Measurements from ENCODE around the gene DNAJC22. TPM values are rescaled to one million over a fixed set of nuclear protein-coding genes. Genes with fewer than 3 reads are reported as not detected.

The DNAJC22 gene
- total and polyA plus RNA-seq, 2 of the 13 experiments (the other 11 are each of a cell fraction or from before 2014, with no cell fraction given): 25.2 to 31.7 TPM

DNA sequence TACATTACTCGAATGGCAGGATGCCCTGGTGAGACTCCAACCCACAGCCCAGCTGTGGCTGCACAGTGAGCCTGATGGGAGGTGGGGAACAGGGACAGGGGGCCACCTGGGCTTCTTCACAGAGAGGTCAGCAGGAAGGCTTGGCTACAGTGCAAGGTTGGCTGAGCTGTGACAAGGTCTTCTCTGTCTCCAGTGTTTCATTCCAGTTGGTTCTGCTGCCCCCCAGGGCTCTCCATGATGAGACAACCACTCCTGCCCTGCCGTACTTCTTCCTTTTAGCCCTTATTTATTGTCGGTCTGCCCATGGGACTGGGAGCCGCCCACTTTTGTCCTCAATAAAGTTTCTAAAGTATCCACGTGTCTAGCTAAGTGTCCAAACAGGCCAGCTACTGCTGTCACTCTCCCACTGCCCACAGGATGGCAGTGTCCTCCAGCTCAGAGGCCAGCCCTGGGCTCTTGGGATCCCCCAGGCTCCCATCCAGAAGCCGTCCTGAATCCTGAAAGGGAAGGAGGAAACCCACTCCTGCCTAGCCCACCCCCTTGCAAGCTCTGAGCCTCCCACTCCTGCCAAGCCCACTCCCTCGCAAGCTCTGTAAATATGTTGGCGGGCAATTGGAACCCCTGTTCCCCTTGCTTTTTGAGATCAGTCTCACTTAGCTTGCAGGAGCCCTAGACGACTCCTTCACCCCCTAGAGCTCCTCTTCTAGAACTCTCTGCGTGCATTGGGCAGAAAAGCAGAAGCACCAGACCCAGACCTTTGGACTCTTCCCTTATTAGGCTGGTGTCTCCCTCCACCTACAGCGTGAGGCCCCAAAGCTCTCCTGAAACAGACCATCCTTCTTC lies 15.1 kb upstream of the DNAJC22 start:
- ChIA-PET POLR2A (interaction anchor here (0.5 to 2.3 kb wide), 5 partner anchors 9 to 586 kb away, joined by 3 to 18 read pairs (median 7); partner anchors contain the start of genes DNAJC22 and TROAP), CTCF (ENCODE audit: low intra/inter-chr PET ratio, low total read pairs) (interaction anchor here (1.3 to 2.4 kb wide), 5 partner anchors 10 to 182 kb away, joined by 3 to 56 read pairs (median 16); partner anchors contain the start of gene DNAJC22)
- intact Hi-C loops (cut with micrococcal nuclease; ENCODE audit: unreplicated experiment): loop anchor here (1.0 kb wide), 1 partner anchor 11 kb away; no protein-coding TSS in a partner anchor
- H3K27me3 ChIP-seq (ENCODE audit: control insufficient read depth in 1 of 2, insufficient read depth in 2 of 2, low read length in 2 of 2): peaks cover 0 to 12% of the 10 kb centered on the region in 2 experiments; a peak in 3 of 5 replicates
- FAIRE-seq: peak; percentile 59
- H2AFZ ChIP-seq (ENCODE audit: low read length): no peak overlapping the region
- H3K4me1 ChIP-seq (ENCODE audit: insufficient read depth, low read length): peaks cover 21% of the 10 kb centered on the region
- no peaks in the 10 kb centered on the region for H3K9me3 ChIP-seq (ENCODE audit: low read length)
- in situ Hi-C loops (cut with HindIII; ENCODE audit: extremely low pct_ligation_motif_present, low pct_unique_long_range_greater_than_20kb): no loop called here
- no peak overlapping the region for H3K9ac ChIP-seq (ENCODE audit: insufficient read depth, low read depth, low read length)
- DNase-seq (ENCODE audit: low spot score): peak; percentile 53
- H3K27ac ChIP-seq (ENCODE audit: extremely low read length, insufficient read depth, low read length): no peak overlapping the region
- no peaks in the 10 kb centered on the region for H3K79me2 ChIP-seq (ENCODE audit: insufficient read depth, low read length)
- no TSS peak for BruUV-seq (replicated peaks)
- no peaks in the 10 kb centered on the region for H4K20me1 ChIP-seq (ENCODE audit: insufficient read depth, low read length)
- 51% methylated on average over 11 of the region's 11 CpGs for WGBS (ENCODE audit: low lambda C conversion rate)
- peaks cover 11 to 30% of the 10 kb centered on the region in 2 experiments; a peak in 4 of 5 replicates for H3K36me3 ChIP-seq (replicated peaks in 1 of 2; ENCODE audit: control insufficient read depth in 1 of 2, insufficient read depth in 2 of 2, low read length in 2 of 2)
- 0 out of 2 replicates have a peak overlapping the region, but pooled peaks have one; percentile 6 for H3K4me2 ChIP-seq (ENCODE audit: low read depth, low read length)
- H3K4me3 ChIP-seq (replicated peaks in 1 of 3; ENCODE audit: insufficient read depth in 1 of 3, low read depth in 2 of 3, low read length in 3 of 3): no peak overlapping the region
- peak; percentile 89 for ATAC-seq
- TF ChIP-seq, protein P1, sequence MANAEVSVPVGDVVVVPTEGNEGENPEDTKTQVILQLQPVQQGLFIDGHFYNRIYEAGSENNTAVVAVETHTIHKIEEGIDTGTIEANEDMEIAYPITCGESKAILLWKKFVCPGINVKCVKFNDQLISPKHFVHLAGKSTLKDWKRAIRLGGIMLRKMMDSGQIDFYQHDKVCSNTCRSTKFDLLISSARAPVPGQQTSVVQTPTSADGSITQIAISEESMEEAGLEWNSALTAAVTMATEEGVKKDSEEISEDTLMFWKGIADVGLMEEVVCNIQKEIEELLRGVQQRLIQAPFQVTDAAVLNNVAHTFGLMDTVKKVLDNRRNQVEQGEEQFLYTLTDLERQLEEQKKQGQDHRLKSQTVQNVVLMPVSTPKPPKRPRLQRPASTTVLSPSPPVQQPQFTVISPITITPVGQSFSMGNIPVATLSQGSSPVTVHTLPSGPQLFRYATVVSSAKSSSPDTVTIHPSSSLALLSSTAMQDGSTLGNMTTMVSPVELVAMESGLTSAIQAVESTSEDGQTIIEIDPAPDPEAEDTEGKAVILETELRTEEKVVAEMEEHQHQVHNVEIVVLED (CRISPR knock-in tag; IDR thresholded peaks at IDR 0.05; ENCODE audit: borderline replicate concordance): no peak
- TF ChIP-seq ZNF264 (CRISPR knock-in tag; IDR thresholded peaks at IDR 0.05) (no peak), ATM (IDR thresholded peaks at IDR 0.05; ENCODE audit: borderline replicate concordance) (no peak), ZNF563 (CRISPR knock-in tag; IDR thresholded peaks at IDR 0.05) (no peak), YEATS4 (CRISPR knock-in tag; IDR thresholded peaks at IDR 0.05; ENCODE audit: borderline replicate concordance) (no peak), SRF (IDR thresholded peaks at IDR 0.05; ENCODE audit: low read depth, low read length) (peak; percentile 84), STAG1 (CRISPR knock-in tag; IDR thresholded peaks at IDR 0.05) (peak; percentile 81), ZNF768 (CRISPR knock-in tag; IDR thresholded peaks at IDR 0.05) (no peak), ZNF460 (CRISPR knock-in tag; IDR thresholded peaks at IDR 0.05; ENCODE audit: borderline replicate concordance) (no peak), FIP1L1 (IDR thresholded peaks at IDR 0.05; ENCODE audit: borderline replicate concordance, insufficient read depth, low read depth, low read length) (no peak), ZNF615 (CRISPR knock-in tag; IDR thresholded peaks at IDR 0.05; ENCODE audit: borderline replicate concordance) (no peak)
- TF ChIP-seq, protein P2, sequence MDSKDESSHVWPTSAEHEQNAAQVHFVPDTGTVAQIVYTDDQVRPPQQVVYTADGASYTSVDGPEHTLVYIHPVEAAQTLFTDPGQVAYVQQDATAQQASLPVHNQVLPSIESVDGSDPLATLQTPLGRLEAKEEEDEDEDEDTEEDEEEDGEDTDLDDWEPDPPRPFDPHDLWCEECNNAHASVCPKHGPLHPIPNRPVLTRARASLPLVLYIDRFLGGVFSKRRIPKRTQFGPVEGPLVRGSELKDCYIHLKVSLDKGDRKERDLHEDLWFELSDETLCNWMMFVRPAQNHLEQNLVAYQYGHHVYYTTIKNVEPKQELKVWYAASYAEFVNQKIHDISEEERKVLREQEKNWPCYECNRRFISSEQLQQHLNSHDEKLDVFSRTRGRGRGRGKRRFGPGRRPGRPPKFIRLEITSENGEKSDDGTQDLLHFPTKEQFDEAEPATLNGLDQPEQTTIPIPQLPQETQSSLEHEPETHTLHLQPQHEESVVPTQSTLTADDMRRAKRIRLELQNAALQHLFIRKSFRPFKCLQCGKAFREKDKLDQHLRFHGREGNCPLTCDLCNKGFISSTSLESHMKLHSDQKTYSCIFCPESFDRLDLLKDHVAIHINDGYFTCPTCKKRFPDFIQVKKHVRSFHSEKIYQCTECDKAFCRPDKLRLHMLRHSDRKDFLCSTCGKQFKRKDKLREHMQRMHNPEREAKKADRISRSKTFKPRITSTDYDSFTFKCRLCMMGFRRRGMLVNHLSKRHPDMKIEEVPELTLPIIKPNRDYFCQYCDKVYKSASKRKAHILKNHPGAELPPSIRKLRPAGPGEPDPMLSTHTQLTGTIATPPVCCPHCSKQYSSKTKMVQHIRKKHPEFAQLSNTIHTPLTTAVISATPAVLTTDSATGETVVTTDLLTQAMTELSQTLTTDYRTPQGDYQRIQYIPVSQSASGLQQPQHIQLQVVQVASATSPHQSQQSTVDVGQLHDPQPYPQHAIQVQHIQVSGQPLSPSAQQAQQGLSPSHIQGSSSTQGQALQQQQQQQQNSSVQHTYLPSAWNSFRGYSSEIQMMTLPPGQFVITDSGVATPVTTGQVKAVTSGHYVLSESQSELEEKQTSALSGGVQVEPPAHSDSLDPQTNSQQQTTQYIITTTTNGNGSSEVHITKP (CRISPR knock-in tag; IDR thresholded peaks at IDR 0.05; ENCODE audit: low read depth): no peak
- TF ChIP-seq, protein P3, sequence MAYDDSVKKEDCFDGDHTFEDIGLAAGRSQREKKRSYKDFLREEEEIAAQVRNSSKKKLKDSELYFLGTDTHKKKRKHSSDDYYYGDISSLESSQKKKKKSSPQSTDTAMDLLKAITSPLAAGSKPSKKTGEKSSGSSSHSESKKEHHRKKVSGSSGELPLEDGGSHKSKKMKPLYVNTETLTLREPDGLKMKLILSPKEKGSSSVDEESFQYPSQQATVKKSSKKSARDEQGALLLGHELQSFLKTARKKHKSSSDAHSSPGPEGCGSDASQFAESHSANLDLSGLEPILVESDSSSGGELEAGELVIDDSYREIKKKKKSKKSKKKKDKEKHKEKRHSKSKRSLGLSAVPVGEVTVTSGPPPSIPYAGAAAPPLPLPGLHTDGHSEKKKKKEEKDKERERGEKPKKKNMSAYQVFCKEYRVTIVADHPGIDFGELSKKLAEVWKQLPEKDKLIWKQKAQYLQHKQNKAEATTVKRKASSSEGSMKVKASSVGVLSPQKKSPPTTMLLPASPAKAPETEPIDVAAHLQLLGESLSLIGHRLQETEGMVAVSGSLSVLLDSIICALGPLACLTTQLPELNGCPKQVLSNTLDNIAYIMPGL (CRISPR knock-in tag; IDR thresholded peaks at IDR 0.05; ENCODE audit: borderline replicate concordance in 1 of 2, low read depth in 1 of 2): 0 out of 4 replicates have a peak, but pooled peaks of 1 of the 2 experiments have one; percentile 30
